ENCODE results near the gene WDR1.

- TF ChIP-seq CTCF (IDR thresholded peaks at IDR 0.05) = no peak
- TF ChIP-seq POLR2A (IDR thresholded peaks at IDR 0.05) = no peak
These were observed 5.4 kb downstream of the WDR1 start for GRCh38 chr4:10111067-10111801.

Measured in testis (tissue), 2 donors.